Measurements from ENCODE around the gene THPO.

THPO gene

GRCh38 chr3:184361932-184362667 is 15.9 kb downstream of the THPO start:
- DNase-seq: peak; percentile 22

DNA sequence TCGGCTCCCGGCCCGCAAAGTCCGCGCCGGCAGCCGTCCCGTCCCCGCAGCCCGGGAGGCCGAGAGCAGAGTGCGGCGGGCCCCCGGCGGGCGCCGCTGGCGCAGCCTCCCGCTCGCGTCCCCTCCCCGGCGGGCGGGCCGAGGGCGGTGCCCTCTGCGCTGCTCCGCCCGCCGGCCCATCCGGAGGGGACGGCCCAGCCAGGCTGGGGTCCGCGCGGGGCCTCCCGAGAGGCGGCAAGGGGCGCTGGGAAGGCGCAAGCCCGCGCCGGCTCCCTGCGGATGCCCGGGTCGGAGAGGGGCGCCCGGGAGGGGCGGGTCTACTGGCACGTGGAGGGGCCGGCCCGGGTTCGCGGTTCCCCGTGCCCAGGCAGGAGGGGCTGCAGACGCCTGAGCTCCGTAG is 16.5 kb downstream of the THPO start, which contains the start of the genes CLCN2 and POLR2H:
TSS of gene CLCN2 (minus strand) at position 74 of the 400 bp plus-strand sequence. CDS start 126 bp downstream, outside the sequence.
TSS of gene POLR2H (plus strand) at position 179 of the 400 bp plus-strand sequence. CDS start 1,783 bp downstream, outside the sequence.
- peak; percentile 40 for DNase-seq

GRCh38 chr3:184360929-184361531 is 17.0 kb downstream of the THPO start:
- DNase-seq: no peak

DNA sequence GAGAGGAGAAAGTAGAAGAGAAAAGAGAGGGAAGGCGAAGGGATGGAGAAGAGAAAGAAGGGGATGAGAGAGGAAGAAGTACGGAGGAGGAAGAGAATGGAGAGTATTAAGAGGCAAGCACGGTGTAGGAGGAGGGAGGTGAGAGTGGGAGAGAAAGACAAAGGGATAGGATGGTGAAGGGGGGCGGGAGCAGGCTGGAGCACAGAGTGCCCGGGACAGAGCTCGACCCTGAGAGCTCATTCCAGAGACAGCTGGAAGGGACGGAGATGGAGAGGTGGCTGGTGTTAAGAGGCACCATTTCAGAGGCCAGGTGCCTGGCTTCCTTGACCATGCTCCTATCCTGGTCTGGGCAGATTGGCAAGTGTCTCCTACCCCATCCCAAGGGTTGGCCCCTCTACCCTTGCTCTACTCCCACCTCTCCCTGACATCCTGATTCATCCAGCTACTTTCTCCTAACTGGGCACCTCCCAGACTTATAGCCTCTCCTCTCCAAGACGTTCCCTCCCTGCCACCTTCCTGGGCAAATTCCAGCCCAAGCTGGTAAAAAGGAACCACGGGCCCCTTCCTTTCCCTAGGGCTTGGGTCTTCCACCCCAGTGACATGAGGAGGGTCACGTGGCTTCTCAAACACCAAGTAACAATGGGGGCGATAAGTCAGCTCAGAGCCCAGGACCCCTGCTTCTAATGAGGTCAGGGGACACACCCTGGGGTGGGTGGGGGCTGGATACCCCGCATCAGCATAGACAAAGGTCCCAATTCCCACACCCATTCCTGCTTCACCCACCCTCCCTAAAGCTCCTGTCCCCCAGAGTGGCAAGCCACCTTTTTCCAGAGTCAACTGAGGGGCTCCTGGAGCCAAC is 17.7 kb downstream of the THPO start:
- DNase-seq: no peak

GRCh38 chr3:184359610-184360009 is 18.4 kb downstream of the THPO start:
- no peak for DNase-seq

DNA sequence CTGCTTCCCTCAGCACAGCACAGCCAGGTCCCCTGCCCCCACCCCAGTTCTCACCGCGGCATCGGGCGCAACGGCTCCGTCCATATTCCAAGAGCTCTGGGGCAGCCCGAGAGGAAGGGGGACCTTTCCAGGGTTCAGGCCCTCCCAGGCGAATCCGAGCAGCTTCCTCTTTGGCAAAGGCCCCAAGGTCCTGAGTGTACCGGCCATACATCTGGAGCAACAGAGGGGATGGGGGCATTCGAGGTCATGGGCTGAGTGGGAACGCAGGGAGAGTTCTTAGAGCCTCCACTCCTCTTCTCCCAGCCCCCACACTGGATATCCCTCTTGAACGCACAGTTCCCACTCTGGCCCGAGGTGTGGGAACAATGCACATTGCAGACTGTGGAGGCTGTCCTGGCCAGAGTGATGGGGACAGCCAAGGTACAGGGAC is 19.1 kb downstream of the THPO start:
- DNase-seq: no peak

- DNase-seq: no peak
Measured at GRCh38 chr3:184358124-184358767, 19.8 kb downstream of the THPO start.

- no peak for DNase-seq
Measured at GRCh38 chr3:184357248-184358123, 20.5 kb downstream of the THPO start.

- DNase-seq: no peak
Measured at GRCh38 chr3:184355261-184356040, 22.6 kb downstream of the THPO start.

DNA sequence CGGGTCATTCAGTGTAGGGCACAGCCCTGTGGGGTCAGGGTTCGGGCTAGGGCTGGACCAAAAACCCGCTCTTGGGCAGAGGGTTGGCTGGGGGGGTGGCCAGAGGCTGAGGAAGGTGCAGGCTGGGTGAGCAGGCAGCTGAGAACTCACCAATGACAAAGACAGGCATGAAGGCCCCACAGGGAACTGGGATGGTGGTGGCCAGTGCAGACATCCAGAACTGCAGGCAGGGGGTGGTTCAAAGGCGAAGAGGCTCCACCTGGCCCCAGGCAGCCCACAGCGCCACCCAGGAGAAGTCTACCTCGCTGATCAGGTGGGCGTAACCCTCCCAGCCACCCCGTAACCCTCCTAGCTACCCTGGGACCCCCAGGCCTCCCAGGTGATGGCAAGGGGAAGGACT is 23.3 kb downstream of the THPO start:
- DNase-seq: no peak

GRCh38 chr3:184354121-184354728 is 23.8 kb downstream of the THPO start:
- peak; percentile 41 for DNase-seq

- DNase-seq: no peak
Measured at GRCh38 chr3:184353546-184353941, 24.5 kb downstream of the THPO start.

GRCh38 chr3:184352897-184353545 is 25.0 kb downstream of the THPO start:
- no peak for DNase-seq

DNA sequence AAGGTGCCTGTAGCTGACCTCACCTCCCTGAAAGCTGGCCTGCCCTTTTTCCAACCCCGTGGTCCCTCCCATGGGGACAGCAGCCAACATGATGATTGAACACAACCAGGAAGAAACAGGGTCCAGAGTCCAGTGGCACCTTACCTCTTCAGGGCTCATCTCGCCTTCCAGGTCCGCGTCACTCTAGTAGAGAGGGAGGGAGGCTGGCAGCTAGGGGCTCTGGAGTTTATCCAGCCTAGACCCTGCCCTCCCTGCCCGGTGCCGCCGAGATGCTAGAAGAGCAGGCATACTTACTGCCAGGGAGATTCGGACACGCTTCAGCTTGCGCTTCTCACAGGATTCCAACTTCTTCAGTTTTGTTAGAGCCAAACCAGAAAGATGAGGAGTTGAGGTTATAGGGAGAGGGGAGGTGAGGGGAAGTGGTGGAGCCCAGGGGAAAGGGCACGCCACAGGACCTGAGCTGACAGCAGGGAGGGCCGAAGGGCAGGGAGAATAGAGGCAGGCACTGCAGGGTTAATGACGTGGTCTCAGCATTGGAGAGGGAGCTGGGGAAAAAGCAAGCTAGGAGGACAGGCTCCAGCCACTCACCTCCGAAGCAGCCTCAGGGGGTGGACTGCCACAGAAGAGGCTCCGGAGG is 25.7 kb downstream of the THPO start:
- DNase-seq: no peak

DNA sequence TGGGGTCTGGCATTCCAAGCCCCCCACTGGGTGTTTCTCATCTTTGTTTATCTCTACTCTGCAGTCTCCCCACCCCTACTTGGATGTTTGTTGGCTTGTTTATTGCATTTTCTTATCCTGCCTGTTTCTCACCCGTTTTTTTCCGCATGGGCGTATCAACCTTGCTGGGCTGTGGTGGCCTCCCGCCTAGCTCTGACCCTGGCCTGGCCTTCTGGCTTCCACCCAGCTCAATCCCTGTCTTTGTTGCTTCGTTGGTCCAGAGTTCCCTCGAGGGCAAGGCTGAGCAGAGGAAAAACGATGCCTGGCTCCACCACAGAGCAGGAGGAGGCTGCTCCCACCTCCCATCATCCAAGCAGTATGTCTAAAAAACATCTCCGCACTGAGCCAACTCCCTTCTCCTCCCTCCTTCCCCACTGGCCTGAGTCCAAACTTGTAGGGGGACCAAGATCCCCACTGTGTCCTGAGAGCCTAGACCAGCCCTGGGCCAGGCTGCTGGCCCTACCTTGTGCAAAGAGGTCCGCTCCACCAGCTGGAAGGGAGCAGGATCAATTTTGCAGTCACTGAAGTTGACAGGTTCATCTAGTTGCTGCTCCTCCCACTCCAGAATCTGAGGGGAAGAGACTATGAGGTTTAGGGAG is 26.4 kb downstream of the THPO start:
- no peak for DNase-seq

DNA sequence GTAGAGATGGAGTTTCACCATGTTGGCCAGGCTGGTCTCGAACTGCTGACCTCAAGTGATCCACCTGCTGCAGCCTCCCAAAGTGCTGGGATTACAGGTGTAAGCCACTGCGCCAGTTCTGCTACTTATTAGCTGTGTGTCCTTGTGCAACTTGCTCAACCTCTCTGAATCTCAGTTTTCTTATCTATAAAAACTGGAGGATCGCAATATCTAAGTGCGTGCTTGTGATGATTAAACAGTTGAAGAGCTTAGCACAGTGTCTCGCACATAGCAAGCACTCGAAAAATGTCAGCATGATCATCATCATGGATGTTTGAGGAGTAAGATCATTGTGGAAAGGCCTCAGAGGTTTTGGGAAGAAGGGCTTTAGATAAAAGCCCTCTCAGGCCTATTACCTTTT is 27.4 kb downstream of the THPO start:
- DNase-seq: no peak

- no peak for DNase-seq
Measured at GRCh38 chr3:184349563-184350470, 28.2 kb downstream of the THPO start.

GRCh38 chr3:184348057-184348382 is 30.0 kb downstream of the THPO start:
- no peak for DNase-seq
